Measurements from ENCODE around the gene CASK. TPM values are rescaled to one million over a fixed set of nuclear protein-coding genes. Genes with fewer than 3 reads are reported as not detected.

Gene CASK
- total and polyA plus RNA-seq, 8 donors: 4.7 to 42.5 (median 22.9) TPM

DNA sequence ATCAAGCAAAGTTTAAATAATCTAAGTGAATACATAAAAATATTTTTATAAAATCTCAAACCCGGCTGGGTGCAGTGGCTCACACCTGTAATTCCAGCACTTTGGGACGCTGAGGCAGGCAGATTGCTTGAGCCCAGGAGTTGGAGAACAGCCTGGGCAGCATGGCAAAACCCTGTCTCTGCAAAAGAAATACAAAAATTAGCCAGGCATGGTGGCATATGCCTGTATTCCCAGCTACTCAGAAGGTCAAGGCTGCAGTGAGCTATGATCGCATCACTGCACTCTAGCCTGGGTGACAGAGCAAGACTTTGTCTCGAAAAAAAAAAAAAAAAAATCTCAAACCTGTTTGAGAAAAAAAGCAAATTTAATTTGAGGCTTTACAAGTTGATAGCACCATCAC is 331.4 kb downstream of the CASK start:
- Histone ChIP-seq H3K27ac (no peak overlapping the region), H3K9me3 (no peaks in the 10 kb centered on the region), H3K27me3 (peaks cover 0 to 15% (median 0%) of the 10 kb centered on the region in 4 donors), H3K36me3 (no peaks in the 10 kb centered on the region), H3K4me1 (no peaks in the 10 kb centered on the region), H3K4me3 (no peak overlapping the region)
- intact Hi-C loops (cut with DNase I): no loop called here
- FAIRE-seq (no peak), DNase-seq (no peak), ATAC-seq (no peak)
- WGBS, 2 donors: 77 to 80% methylated on average over 4 of the region's 4 CpGs
- TF ChIP-seq, protein P1, sequence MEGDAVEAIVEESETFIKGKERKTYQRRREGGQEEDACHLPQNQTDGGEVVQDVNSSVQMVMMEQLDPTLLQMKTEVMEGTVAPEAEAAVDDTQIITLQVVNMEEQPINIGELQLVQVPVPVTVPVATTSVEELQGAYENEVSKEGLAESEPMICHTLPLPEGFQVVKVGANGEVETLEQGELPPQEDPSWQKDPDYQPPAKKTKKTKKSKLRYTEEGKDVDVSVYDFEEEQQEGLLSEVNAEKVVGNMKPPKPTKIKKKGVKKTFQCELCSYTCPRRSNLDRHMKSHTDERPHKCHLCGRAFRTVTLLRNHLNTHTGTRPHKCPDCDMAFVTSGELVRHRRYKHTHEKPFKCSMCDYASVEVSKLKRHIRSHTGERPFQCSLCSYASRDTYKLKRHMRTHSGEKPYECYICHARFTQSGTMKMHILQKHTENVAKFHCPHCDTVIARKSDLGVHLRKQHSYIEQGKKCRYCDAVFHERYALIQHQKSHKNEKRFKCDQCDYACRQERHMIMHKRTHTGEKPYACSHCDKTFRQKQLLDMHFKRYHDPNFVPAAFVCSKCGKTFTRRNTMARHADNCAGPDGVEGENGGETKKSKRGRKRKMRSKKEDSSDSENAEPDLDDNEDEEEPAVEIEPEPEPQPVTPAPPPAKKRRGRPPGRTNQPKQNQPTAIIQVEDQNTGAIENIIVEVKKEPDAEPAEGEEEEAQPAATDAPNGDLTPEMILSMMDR (IDR thresholded peaks at IDR 0.05): no peak

- Histone ChIP-seq H3K4me3 (no peak overlapping the region), H3K27me3 (peaks cover 0 to 15% (median 2%) of the 10 kb centered on the region in 4 donors), H3K4me1 (no peaks in the 10 kb centered on the region), H3K9me3 (no peaks in the 10 kb centered on the region), H3K36me3 (no peaks in the 10 kb centered on the region), H3K27ac (no peak overlapping the region)
- TF ChIP-seq, protein P1 (IDR thresholded peaks at IDR 0.05): no peak
- no peak for DNase-seq
- intact Hi-C loops (cut with DNase I): no loop called here
- 84 to 91% methylated on average over 3 of the region's 3 CpGs for WGBS, 2 donors
- FAIRE-seq: no peak
- no peak for ATAC-seq
Measured at GRCh38 chrX:41590641-41591040, 332.7 kb downstream of the CASK start.

- ATAC-seq (peak in 2 of 4 donors; percentile 20 to 32), FAIRE-seq (peak; percentile 32), DNase-seq (no peak)
- Histone ChIP-seq H3K9me3 (no peaks in the 10 kb centered on the region), H3K4me1 (no peaks in the 10 kb centered on the region), H3K4me3 (no peak overlapping the region), H3K27ac (no peak overlapping the region), H3K27me3 (peaks cover 0 to 15% (median 2%) of the 10 kb centered on the region in 4 donors), H3K36me3 (no peaks in the 10 kb centered on the region)
- 20 to 38% methylated on average over 5 of the region's 5 CpGs for WGBS, 2 donors
- TF ChIP-seq, protein P1 (IDR thresholded peaks at IDR 0.05): no peak
- intact Hi-C loops (cut with DNase I): no loop called here
Measured at GRCh38 chrX:41589634-41590270, 333.6 kb downstream of the CASK start.

DNA sequence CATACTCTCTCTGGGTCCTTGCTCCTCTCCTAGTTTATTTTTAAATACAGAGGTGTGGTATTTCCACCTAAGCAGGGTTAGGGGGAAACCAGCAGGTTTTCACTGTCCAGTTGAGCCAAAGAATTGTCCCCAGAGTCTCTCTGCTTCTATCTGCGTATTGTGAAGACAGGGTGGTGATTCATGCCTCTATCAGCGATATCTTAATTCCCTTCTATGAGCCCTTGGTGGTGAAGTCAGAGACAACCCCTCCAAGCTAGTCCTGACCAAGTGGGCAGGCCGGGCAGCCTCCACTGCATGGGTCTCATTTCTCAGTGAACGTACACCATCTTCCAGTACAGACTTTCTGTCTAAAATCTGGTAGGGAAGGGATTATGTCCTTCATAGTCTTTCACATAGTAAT is 335.1 kb downstream of the CASK start:
- Histone ChIP-seq H3K27me3 (peaks cover 0 to 15% (median 2%) of the 10 kb centered on the region in 4 donors), H3K4me3 (no peak overlapping the region), H3K36me3 (no peaks in the 10 kb centered on the region), H3K9me3 (no peaks in the 10 kb centered on the region), H3K27ac (no peak overlapping the region), H3K4me1 (no peaks in the 10 kb centered on the region)
- no peak for FAIRE-seq
- WGBS, 2 donors: 80 to 95% methylated on average over 4 of the region's 4 CpGs
- intact Hi-C loops (cut with DNase I): no loop called here
- ATAC-seq: no peak
- no peak for DNase-seq
- TF ChIP-seq, protein P1 (IDR thresholded peaks at IDR 0.05): no peak

- H3K9me3 ChIP-seq: no peaks in the 10 kb centered on the region
- no peak overlapping the region for H3K4me3 ChIP-seq
- FAIRE-seq (peak; percentile 32), ATAC-seq (no peak), DNase-seq (no peak)
- 83 to 86% methylated on average over 6 of the region's 6 CpGs for WGBS, 2 donors
- TF ChIP-seq, protein P1 (IDR thresholded peaks at IDR 0.05): no peak
- no peak overlapping the region for H3K27ac ChIP-seq
- intact Hi-C loops (cut with DNase I): no loop called here
- H3K36me3 ChIP-seq: no peaks in the 10 kb centered on the region
- no peaks in the 10 kb centered on the region for H3K4me1 ChIP-seq
- H3K27me3 ChIP-seq: no peaks in the 10 kb centered on the region
Measured at GRCh38 chrX:41580423-41581064, 342.8 kb downstream of the CASK start.
